MM.1S (cell line): ENCODE results near the gene SEMA3C.

Source experiments
- DNase-seq: peaks from one replicate; pipeline ENCODE4 v3.0.0-alpha.2; 2015
- H2AFZ ChIP-seq: fragments of 300-600 bp; sonication (generic); 2 replicates; pipeline ENCODE4 v1.6.0; 2016; ENCODE audit warnings: antibody characterized with exemption, low read length
- H3F3A ChIP-seq: fragments of 300-600 bp; sonication (generic); 2 replicates; pipeline ENCODE4 v1.6.1; 2016; ENCODE audit warnings: mild to moderate bottlenecking, antibody characterized with exemption, low read length, moderate library complexity, mixed read lengths; ENCODE audit not compliant: insufficient read depth
- H3K27ac ChIP-seq: fragments of 300-600 bp; sonication (generic); 2 replicates; pipeline ENCODE4 v1.5.1; 2016; ENCODE audit warnings: mild to moderate bottlenecking, low read length
- H3K27me3 ChIP-seq: fragments of 300-600 bp; sonication (generic); replicated peaks from 2 replicates; pipeline ENCODE4 v1.6.0; 2016; ENCODE audit warnings: low read length; ENCODE audit not compliant: insufficient read depth
- H3K36me3 ChIP-seq: fragments of 300-600 bp; sonication (generic); replicated peaks from 2 replicates; pipeline ENCODE4 v1.6.1; 2016; ENCODE audit warnings: mild to moderate bottlenecking, low read length, mixed read lengths; ENCODE audit not compliant: insufficient read depth
- H3K4me1 ChIP-seq: fragments of 300-600 bp; sonication (generic); 2 replicates; pipeline ENCODE4 v1.6.1; 2016; ENCODE audit warnings: low read length, mixed read lengths
- H3K4me2 ChIP-seq: fragments of 300-600 bp; sonication (generic); 2 replicates; pipeline ENCODE4 v1.6.0; 2016; ENCODE audit warnings: low read depth, low read length
- H3K4me3 ChIP-seq: fragments of 300-600 bp; sonication (generic); 2 replicates; pipeline ENCODE4 v1.5.1; 2016; ENCODE audit warnings: low read length, mixed read lengths
- H3K79me2 ChIP-seq: fragments of 300-600 bp; sonication (generic); 2 replicates; pipeline ENCODE4 v1.6.1; 2016; ENCODE audit warnings: mixed run types, low read length, mixed read lengths
- H3K9ac ChIP-seq: fragments of 300-600 bp; sonication (generic); 2 replicates; pipeline ENCODE4 v1.6.1; 2016; ENCODE audit warnings: low read length, mixed read lengths
- H3K9me2 ChIP-seq: fragments of 300-600 bp; sonication (generic); replicated peaks from 2 replicates; pipeline ENCODE4 v1.6.1; 2016; ENCODE audit warnings: mild to moderate bottlenecking, low read length, mixed read lengths; ENCODE audit not compliant: insufficient read depth
- H3K9me3 ChIP-seq: fragments of 300-600 bp; sonication (generic); replicated peaks from 2 replicates; pipeline ENCODE4 v1.6.1; 2016; ENCODE audit warnings: mild to moderate bottlenecking, low read length, mixed read lengths; ENCODE audit not compliant: insufficient read depth
- H4K20me1 ChIP-seq: fragments of 300-600 bp; sonication (generic); 2 replicates; pipeline ENCODE4 v1.6.1; 2016; ENCODE audit warnings: mild to moderate bottlenecking, low read length, moderate library complexity, mixed read lengths; ENCODE audit not compliant: insufficient read depth
- EZH2 ChIP-seq: fragments of 300-600 bp; sonication (generic); optimal IDR thresholded peaks from 2 replicates; pipeline ENCODE3; 2017; ENCODE audit warnings: low read depth, mild to moderate bottlenecking, antibody characterized with exemption, low read length, mixed read lengths
- EZH2phosphoT487 ChIP-seq: fragments of 300-600 bp; sonication (generic); IDR thresholded peaks from 2 replicates; pipeline ENCODE4 v1.6.1; 2018; ENCODE audit warnings: antibody characterized with exemption, low read length
- TF ChIP-seq, protein P1 (sequence below): fragments of 300-600 bp; sonication (generic); IDR thresholded peaks from 2 replicates; pipeline ENCODE4 v1.5.1; 2016; ENCODE audit warnings: antibody characterized with exemption, low read length, mixed read lengths

The SEMA3C gene

DNA sequence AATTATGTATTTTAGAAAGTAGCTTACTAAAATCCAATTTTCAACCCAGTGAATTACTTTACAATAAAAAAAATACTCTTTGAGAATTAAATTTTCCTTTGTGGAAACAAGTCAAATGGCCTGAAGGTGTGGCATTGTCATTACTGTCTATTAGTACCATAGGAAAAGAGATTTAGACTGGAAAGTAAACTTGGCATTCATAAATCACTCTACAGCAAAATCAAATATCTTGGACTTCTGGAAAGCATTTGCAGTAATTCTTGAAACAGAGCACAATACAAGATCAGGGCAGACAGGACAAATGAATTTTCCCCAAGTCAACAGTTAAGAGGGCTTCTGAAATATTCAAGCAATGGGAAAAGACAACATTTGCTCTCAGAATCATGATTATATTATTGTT is 28.0 kb upstream of the SEMA3C start:
- Histone ChIP-seq H3K9me3 (no peaks in the 10 kb centered on the region), H3K27ac (no peak overlapping the region), H3K4me3 (no peak overlapping the region), H3K36me3 (no peaks in the 10 kb centered on the region), H3K9me2 (no peaks in the 10 kb centered on the region), H3K4me1 (no peaks in the 10 kb centered on the region), H3F3A (no peaks in the 10 kb centered on the region), H3K4me2 (no peak overlapping the region), H3K27me3 (no peaks in the 10 kb centered on the region), H4K20me1 (no peaks in the 10 kb centered on the region), H2AFZ (no peak overlapping the region), H3K79me2 (no peaks in the 10 kb centered on the region), H3K9ac (no peak overlapping the region)
- no peak for TF ChIP-seq EZH2phosphoT487
- TF ChIP-seq, protein P1, sequence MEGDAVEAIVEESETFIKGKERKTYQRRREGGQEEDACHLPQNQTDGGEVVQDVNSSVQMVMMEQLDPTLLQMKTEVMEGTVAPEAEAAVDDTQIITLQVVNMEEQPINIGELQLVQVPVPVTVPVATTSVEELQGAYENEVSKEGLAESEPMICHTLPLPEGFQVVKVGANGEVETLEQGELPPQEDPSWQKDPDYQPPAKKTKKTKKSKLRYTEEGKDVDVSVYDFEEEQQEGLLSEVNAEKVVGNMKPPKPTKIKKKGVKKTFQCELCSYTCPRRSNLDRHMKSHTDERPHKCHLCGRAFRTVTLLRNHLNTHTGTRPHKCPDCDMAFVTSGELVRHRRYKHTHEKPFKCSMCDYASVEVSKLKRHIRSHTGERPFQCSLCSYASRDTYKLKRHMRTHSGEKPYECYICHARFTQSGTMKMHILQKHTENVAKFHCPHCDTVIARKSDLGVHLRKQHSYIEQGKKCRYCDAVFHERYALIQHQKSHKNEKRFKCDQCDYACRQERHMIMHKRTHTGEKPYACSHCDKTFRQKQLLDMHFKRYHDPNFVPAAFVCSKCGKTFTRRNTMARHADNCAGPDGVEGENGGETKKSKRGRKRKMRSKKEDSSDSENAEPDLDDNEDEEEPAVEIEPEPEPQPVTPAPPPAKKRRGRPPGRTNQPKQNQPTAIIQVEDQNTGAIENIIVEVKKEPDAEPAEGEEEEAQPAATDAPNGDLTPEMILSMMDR = no peak
- no peak for TF ChIP-seq EZH2
- DNase-seq = no peak

DNA sequence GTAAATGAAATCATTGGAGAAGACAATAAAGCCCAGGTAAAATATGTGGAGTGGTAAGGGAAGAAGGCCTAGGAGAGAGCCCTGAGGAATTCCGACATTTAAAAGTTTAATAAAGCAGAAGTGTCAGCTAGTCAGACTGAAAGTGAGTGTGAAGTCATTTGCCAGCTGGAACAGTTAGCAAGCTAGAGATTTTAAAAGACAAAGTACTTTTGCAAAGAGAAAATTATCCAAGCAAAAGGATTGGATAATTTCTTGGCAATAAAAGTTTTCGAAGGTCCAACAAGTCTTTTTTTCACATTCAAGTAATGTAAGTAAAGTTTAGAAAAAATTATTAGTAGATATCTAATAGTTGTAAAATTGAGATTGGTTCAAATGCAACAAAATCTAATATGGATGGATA is 27.1 kb upstream of the SEMA3C start:
- no peak overlapping the region for H3K4me3 ChIP-seq
- H3K9ac ChIP-seq = no peak overlapping the region
- no peaks in the 10 kb centered on the region for H3F3A ChIP-seq
- H4K20me1 ChIP-seq = no peaks in the 10 kb centered on the region
- H3K4me1 ChIP-seq = no peaks in the 10 kb centered on the region
- H2AFZ ChIP-seq = no peak overlapping the region
- no peak overlapping the region for H3K4me2 ChIP-seq
- no peak overlapping the region for H3K27ac ChIP-seq
- no peak for DNase-seq
- TF ChIP-seq EZH2phosphoT487 = no peak
- TF ChIP-seq EZH2 = no peak
- TF ChIP-seq, protein P1 = no peak
- no peaks in the 10 kb centered on the region for H3K79me2 ChIP-seq
- no peaks in the 10 kb centered on the region for H3K36me3 ChIP-seq
- no peaks in the 10 kb centered on the region for H3K9me3 ChIP-seq
- no peaks in the 10 kb centered on the region for H3K9me2 ChIP-seq
- no peaks in the 10 kb centered on the region for H3K27me3 ChIP-seq

DNA sequence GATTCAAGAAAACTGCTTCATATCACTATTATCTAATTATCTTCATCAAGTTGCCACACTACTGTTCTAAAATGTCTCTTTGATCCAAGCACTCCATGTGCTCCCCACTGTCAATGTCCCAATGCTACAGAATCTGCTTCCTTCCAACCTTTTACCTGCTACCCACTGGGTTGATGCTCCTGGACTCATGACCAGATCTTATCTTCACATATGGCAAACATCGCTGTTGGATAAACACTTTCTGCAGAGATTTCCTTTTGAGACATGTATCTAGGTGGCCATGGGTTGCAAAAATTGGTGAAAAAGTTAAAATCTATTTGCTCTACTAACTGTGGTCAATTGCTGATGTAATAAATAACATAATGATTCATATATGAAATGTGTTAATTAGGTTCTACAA is 24.5 kb upstream of the SEMA3C start:
- H3K9ac ChIP-seq = no peak overlapping the region
- H3K27me3 ChIP-seq = no peaks in the 10 kb centered on the region
- no peaks in the 10 kb centered on the region for H3K9me3 ChIP-seq
- H3K4me3 ChIP-seq = no peak overlapping the region
- H3K27ac ChIP-seq = no peak overlapping the region
- no peaks in the 10 kb centered on the region for H3F3A ChIP-seq
- TF ChIP-seq, protein P1 = no peak
- TF ChIP-seq EZH2 = no peak
- no peak for TF ChIP-seq EZH2phosphoT487
- H4K20me1 ChIP-seq = no peaks in the 10 kb centered on the region
- no peaks in the 10 kb centered on the region for H3K79me2 ChIP-seq
- H3K4me2 ChIP-seq = no peak overlapping the region
- H3K36me3 ChIP-seq = no peaks in the 10 kb centered on the region
- H3K4me1 ChIP-seq = no peaks in the 10 kb centered on the region
- H3K9me2 ChIP-seq = no peaks in the 10 kb centered on the region
- DNase-seq = no peak
- no peak overlapping the region for H2AFZ ChIP-seq
